Activated CD8-positive, alpha-beta memory T cell treated with anti-CD3 and anti-CD28 coated beads for 24 hours (primary cell): Measurements from ENCODE around the gene C17orf78.
"Not testable (repeated sequence)": the region's sequence is repeated elsewhere in the genome, so short reads cannot be mapped to it uniquely, and the experiment has no call there.

Source experiments
- DNase-seq: peaks from one replicate; pipeline ENCODE4 v3.0.0-alpha.2; 2020

Gene C17orf78

DNA sequence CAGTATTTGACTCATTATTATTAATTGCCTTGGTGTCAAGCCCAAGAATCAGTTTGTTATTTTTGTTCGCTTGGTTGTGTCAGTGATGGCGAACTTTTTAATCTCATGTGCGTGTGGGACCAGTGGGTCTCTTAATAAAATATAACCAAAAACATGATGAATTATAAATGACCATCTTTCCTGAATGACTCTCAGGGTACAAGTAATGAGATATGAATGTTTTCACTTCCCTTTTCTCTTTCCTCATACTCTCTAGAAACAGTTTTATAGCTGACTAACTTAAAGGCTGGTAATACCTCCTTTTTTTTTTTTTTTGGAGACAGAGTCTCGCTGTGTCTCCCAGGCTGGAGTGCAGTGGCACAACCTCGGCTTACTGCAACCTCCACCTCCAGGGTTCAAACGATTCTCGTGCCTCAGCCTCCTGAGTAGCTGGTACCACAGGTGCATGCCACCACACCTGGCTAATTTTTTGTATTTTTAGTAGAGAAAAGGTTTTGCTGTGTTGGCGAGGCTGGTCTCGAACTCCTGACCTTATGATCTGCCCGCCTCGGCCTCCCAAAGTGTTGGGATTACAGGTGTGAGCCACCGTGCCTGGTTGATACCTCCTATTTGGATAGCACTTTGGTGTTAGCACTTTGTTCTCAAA is 65.7 kb downstream of the C17orf78 start:
- not testable (repeated sequence) for DNase-seq
